ENCODE data around the gene IFT122.
"Not testable (repeated sequence)": the region's sequence is repeated elsewhere in the genome, so short reads cannot be mapped to it uniquely, and the experiment has no call there.

The IFT122 gene

GRCh38 chr3:129439817-129440617 lies at the start of gene IFT122, which contains the start of gene MBD4:
Gene IFT122 (plus strand): TSS chr3:129440224. CDS start chr3:129440331, 107 bp downstream.
Gene MBD4 (minus strand): TSS chr3:129439948. CDS start chr3:129439833, 115 bp downstream.
- peak; percentile 97 to 99 for DNase-seq (ENCODE audit: extremely low read depth in 1 of 2, low read depth in 1 of 2)

GRCh38 chr3:129391583-129391982 lies 48.4 kb upstream of the IFT122 start:
- DNase-seq (ENCODE audit: extremely low read depth in 1 of 2, low read depth in 1 of 2), result not testable (repeated sequence)

- not testable (repeated sequence) for DNase-seq (ENCODE audit: extremely low read depth in 1 of 2, low read depth in 1 of 2)
Observed at GRCh38 chr3:129392106-129392887, 47.7 kb upstream of the IFT122 start.

- no peak for DNase-seq (ENCODE audit: extremely low read depth in 1 of 2, low read depth in 1 of 2)
Observed at GRCh38 chr3:129393271-129393670, 46.8 kb upstream of the IFT122 start.

- not testable (repeated sequence) for DNase-seq (ENCODE audit: extremely low read depth in 1 of 2, low read depth in 1 of 2)
Observed at GRCh38 chr3:129393760-129394564, 46.1 kb upstream of the IFT122 start.

GRCh38 chr3:129398803-129399144 lies 41.2 kb upstream of the IFT122 start:
- no peak for DNase-seq (ENCODE audit: extremely low read depth in 1 of 2, low read depth in 1 of 2)

- DNase-seq (ENCODE audit: extremely low read depth in 1 of 2, low read depth in 1 of 2), result peak in 1 of 2 donors; percentile 69
Observed at GRCh38 chr3:129399145-129399894, 40.7 kb upstream of the IFT122 start.

- DNase-seq (ENCODE audit: extremely low read depth in 1 of 2, low read depth in 1 of 2), result no peak
Observed at GRCh38 chr3:129399895-129400357, 40.1 kb upstream of the IFT122 start.

- DNase-seq (ENCODE audit: extremely low read depth in 1 of 2, low read depth in 1 of 2), result no peak
Observed at GRCh38 chr3:129402210-129402609, 37.8 kb upstream of the IFT122 start.

GRCh38 chr3:129402616-129403015 lies 37.4 kb upstream of the IFT122 start:
- DNase-seq (ENCODE audit: extremely low read depth in 1 of 2, low read depth in 1 of 2), result no peak

GRCh38 chr3:129403450-129403849 lies 36.6 kb upstream of the IFT122 start:
- DNase-seq (ENCODE audit: extremely low read depth in 1 of 2, low read depth in 1 of 2), result no peak

GRCh38 chr3:129404130-129404529 lies 35.9 kb upstream of the IFT122 start:
- DNase-seq (ENCODE audit: extremely low read depth in 1 of 2, low read depth in 1 of 2), result no peak

GRCh38 chr3:129404610-129405009 lies 35.4 kb upstream of the IFT122 start:
- DNase-seq (ENCODE audit: extremely low read depth in 1 of 2, low read depth in 1 of 2), result no peak

GRCh38 chr3:129409541-129409940 lies 30.5 kb upstream of the IFT122 start:
- DNase-seq (ENCODE audit: extremely low read depth in 1 of 2, low read depth in 1 of 2), result no peak

- DNase-seq (ENCODE audit: extremely low read depth in 1 of 2, low read depth in 1 of 2), result no peak
Observed at GRCh38 chr3:129410971-129411370, 29.1 kb upstream of the IFT122 start.

GRCh38 chr3:129412542-129413198 lies 27.4 kb upstream of the IFT122 start:
- no peak for DNase-seq (ENCODE audit: extremely low read depth in 1 of 2, low read depth in 1 of 2)

GRCh38 chr3:129413238-129413637 lies 26.8 kb upstream of the IFT122 start:
- DNase-seq (ENCODE audit: extremely low read depth in 1 of 2, low read depth in 1 of 2), result not testable (repeated sequence)

GRCh38 chr3:129413687-129414506 lies 26.1 kb upstream of the IFT122 start:
- no peak for DNase-seq (ENCODE audit: extremely low read depth in 1 of 2, low read depth in 1 of 2)

GRCh38 chr3:129415378-129415777 lies 24.6 kb upstream of the IFT122 start:
- no peak for DNase-seq (ENCODE audit: extremely low read depth in 1 of 2, low read depth in 1 of 2)

All from stimulated activated CD8-positive, alpha-beta memory T cell treated with anti-CD3 and anti-CD28 coated beads, Interleukin-7, amount 100 ng/mL, for 48 hours (primary cell).